Eye (tissue), 1 donor: ENCODE results near the gene CIBAR2.
A peak's percentile ranks its signal among the peaks of the same experiment; 100 is the strongest.

Experiments used
- DNase-seq: peaks from one replicate; pipeline ENCODE4 v3.0.0-alpha.2; 2015

Gene CIBAR2

DNA sequence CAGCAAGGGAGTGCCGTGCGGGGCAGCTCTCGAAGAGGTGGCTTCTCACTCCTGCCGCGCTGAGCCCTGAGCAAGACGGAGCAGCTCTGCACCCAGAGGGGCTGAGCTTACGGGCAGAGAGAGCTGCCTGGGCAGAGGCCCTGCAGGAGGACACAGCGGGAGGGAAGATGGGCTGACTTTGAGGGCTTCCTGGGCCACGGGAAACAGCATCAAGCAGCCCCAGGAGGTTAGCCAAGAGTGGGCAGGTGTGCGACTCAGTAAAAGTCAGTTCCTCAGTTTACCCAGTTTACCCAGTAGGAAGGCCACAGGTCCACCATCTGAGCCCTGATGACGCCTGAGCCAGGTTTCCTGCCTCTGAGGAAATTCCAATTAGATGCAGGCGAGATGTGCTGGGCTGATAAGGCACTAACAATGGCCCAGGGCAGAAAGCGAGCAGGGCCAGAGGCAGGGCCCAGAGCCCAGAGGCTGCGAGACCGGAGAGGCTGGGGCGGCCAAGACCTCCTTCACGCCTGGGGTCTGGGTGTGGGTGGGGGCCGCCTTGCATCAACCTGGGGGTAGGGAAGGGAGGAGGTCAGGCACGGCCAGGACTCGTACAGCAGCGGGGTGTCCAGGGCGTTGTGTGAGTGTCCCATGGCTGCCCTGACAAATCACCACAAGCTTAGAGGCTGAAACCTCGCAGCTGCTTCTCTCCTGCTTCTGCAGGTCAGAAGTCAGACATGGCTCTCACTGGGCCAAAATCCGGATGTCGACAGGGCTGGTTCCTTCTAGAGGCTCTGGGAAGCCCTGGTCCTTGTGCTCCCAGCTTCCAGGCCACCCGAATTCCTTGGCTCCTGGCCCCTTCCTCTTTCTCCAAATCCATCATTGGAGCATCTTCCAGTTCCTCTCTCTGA is 32.0 kb upstream of the CIBAR2 start:
- DNase-seq, result no peak

DNA sequence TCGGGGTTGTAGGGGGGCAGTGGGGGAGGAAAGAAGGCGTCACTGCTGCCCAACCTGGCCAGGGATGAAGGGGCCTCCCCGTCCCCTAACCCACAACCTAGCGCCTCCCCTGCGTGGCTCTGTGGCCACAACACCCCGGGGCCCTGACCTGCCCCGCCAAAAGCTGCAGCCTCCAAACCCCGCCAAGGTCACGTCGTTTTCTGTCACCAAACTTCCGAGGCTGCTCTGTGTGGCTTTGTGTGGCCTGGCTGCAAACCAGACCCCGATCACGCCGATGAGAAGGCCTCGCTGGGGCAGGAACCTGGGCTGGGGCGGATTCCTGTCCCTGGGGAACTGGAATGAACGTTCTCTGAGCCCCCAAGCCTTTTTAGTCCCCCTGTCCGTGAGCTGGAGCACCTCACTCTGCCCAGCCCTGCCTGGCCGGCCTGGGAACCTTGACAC is 30.5 kb upstream of the CIBAR2 start:
- DNase-seq, result no peak

DNA sequence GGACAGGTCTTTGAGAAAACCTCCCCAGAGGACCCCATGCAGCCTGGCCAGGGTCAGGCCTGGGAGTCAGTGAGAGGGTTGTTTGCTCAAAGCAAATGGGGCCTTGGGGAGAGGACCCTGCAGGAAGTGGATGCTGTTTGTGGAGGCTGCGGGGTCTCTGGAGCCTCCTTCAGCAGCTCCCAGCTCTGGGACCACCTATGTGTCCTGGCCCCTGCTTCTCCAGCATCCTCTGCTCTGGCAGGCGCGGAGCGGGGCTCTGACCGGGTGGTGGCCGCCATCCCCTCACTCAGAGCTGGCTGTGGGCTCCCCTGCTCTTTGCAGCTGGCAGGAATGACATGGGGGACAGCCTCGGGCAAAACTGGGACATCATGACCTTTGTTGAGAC is 29.8 kb upstream of the CIBAR2 start:
- no peak for DNase-seq

DNA sequence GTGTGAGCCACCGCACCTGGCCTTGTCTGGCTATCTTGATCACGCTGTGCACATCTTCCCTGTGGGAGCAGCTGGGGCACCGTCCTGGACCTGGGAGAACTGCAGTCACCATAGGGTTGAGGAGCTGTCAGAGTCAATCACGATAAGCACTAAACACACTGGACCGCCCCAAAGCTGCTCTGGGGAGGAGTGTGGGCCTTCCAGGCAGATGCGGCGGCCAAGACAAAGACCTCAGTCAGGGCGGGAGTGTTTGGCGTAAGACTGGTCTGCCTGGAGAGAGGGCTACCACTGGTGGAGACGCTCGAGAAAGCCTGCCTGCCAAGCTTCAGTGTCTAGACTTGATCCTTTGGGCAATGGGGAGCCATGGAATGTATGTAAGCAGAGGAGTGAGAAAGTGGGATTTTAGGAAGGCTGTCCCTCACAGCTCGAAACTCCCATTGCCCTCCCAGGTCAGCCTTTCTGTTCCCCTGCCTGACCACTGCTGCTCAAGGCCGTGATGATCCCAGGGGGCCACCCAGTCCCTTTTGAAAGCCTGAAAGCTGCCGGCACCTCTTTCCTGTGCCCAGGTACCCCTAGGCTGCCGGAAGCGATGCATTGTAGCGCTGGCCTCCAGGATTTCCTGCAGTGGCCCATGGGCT is 29.3 kb upstream of the CIBAR2 start:
- DNase-seq, result peak; percentile 94

DNA sequence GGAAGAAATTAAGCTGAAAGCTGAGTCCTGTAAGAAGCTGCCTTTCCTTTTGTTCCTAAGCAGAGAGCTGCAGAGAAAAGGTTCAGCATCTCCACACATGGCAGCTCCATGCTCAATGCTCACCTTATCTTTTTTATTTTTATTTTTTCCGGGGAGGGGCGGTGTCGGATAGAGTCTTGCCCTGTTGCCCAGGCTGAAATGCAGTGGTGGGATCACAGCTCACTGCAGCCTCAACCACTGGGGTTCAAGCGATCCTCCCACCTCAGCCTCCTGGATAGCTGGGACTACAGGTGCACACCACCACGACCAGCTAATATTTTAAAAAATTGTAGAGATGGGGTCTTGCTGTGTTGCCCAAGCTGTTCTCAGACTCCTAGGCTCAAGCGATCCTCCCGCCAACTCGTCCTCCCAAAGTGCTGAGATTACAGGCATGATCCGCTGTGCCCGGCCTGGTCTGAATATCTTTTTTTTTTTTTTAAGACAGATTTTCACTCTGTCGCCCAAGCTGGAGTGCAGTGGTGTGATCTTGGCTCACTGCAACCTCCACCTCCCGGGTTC is 28.3 kb upstream of the CIBAR2 start:
- no peak for DNase-seq

DNA sequence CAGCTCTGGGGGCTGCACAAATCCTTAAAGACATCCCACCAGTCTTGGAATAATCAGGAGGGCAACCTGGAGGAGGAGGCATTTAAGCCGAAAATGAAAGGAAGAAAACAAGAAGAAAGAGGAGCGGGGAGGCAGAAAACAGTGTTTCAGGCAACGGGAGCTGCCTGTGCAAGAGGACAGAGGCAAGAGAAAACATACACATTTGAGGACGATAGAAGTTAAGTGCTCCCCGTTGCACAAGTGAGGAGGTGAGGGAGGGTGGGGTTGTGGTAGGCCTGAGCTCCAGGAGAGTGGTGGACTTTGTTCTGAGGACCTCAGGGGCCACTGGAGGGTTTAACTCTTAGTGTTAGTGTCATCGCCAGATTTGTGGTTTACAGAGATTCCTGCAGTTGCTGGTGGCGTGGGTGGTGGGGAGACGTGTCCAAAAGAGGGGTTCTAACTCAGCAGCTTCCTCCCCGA is 27.6 kb upstream of the CIBAR2 start:
- DNase-seq, result no peak

DNA sequence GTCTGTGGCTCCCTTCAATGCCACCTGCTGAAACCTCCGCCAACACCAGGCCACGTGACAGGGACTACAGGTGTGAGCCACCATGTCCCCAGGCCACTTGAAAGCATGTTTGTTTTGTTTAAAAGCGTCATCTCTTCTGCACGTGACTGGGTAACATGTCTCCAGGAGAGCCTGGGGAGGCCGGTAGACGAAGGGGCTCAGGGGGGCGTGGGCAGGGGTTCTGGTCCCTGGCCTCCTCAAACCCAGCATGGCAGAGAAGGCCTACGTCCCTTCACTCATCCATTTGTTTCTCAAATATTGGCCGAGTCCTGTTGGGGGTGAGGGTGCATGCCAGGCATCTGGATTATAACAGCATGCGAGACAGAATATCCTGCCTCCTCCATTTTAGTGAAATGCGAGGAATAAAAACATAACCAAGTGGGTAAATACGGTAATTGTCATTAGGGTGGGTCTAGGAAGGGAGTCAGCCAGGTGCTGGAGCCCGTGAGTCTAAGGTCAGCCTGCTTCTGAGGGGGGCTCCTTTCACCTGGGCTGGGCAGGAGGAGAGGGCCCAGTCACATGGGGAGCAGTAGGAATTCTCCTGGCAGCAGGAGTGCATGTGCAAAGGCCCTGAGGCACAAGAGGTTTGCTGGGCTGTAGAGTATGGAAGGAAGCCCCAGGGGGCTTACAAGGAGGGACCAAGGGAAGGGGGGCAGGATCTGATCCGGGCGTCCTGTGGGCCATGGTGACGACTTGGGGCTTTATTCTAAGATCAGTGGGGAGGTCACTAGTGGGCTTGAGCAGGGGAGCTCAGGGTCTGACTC is 26.8 kb upstream of the CIBAR2 start:
- no peak for DNase-seq

DNA sequence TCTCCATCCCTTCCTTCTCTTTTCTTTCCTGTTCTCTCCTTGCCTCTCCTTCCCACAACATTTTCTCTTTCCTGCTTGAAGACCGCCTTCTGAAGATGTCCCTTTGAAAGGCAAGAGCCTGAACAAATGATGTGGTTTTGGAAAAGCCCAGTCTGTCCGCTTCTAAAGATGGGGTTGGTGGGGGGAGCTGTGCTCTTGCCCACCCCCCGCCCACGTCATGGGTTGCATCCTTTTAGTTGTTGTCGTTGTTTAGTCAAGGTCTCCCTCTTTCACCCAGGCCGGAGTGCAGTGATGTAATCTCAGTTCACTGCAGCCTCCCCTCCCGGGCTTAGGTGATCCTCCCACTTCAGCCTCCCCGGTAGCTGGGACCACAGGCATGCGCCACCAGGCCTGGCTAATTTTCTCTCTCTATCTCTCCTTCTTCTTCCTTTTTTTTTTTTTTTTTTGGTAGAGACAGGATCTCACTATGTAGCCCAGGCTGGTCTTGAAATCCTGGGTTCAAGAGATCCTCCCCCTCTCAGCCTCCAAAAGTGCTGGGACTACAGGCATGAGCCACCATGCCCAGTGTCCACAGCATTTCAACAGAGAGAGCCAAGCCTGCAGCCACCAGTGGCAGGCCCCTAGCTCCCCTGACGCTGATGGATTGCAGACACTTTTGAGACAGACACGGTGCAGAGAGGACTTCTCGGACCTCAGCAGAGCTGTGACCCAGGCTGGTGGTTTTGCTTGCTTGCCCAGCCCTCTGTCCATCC is 26.0 kb upstream of the CIBAR2 start:
- no peak for DNase-seq

DNA sequence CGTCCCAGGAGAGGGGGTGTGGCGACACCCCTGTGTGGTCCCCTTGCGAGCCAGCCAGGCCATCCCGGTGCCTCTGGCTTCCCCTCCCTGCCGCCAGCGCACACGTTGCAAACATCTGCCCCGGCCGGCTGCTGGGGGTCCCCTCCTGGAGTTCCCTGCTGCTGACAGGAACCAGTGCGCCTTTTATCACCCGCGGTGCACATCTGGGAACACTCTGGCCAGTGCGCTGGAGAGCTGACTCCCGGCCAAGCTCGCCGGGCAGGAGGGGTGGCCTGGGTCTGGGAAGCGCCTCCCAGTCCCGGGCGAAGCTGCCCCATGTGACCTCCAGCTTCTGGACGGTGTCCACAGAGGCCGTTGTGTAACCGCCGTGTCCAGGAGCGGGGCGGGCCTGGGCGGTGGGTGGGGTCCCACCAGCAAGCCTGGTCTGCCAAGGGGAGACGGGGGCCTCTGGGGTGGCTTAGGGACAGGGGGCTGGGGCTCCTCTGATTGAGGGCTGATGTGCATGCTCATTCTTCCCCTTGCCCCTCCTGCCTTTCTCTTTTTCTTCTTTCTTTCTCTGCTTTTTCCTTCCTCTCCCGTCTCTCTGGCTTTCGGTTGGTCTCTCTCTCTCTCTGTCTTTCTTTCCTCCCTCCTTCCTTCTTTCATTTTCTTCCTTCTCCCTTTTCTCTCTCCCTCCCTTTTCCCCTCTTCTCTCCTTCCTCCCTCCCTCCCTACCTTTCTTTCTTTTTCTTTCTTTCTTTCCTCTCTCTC is 25.2 kb upstream of the CIBAR2 start:
- DNase-seq, result peak; percentile 82

DNA sequence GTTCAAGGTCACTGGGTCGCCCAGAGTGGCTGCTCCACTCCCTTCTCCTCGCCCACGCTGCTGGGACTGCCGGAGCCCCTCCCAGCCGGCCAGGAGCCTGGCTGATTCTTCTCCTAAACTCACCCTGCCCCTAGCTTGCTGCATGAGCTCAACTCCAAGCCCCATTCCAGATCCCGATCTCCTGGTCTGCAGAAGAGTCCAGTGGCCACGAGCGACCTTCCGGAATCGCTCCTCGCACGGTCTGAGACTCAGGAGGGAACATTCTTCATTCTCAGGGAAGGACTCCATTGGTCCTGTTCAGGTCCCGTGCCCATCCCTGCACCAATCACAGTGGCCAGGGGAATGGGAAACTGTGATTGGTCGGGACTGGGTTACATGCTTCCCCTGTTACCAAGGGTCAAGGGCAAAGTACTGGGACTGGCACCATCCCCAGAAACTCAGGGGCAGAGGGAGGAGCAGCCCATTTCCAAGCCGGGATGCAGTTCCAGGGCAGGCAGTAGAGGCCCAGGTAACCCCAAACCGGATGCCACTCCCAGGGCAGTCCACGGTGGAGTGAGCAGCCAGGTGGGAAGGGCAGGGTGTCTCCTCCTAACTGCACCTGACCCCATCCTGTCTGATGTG is 24.5 kb upstream of the CIBAR2 start:
- peak; percentile 62 for DNase-seq

DNA sequence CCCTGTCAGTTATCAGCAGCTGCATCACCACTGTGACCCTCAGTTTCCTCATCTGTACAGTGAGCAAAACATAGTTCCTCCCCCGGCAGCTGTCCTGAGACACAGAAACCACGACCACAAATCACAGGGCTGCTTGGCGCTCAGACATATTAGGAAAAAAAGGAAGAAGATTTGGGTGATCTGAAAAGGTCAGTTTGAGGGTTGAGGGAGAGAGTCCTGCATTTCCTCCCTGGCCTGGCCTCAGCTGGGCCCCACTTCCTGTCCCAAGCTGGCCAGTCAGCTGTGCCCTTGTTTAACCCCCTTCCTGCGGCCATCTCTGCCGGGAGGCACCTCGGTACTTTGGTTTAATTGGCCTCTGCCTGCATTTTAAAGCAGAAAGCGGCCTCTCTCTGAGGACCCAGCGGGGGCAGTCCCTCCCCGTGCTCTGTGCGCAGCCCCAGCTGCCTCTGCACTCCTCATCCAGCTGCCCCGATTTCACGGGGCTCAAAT is 24.0 kb upstream of the CIBAR2 start:
- no peak for DNase-seq

DNA sequence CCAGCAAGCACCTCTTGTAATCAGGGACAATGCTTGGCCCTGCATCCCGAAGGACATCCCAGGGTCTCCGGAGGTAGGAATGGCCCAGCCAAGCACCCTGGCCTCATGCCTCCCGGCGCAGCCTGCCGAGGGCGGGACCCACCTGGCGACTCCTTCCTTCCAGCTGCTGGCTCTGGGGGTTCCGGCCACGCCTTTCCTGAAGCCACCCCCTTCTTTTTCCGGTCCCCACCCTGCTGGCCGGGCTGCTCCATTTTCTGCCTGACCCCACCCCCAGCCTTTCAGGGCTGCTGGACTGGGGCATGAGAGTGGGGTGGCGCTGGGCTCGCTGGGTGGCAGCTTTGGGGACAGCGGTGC is 22.5 kb upstream of the CIBAR2 start:
- no peak for DNase-seq

DNA sequence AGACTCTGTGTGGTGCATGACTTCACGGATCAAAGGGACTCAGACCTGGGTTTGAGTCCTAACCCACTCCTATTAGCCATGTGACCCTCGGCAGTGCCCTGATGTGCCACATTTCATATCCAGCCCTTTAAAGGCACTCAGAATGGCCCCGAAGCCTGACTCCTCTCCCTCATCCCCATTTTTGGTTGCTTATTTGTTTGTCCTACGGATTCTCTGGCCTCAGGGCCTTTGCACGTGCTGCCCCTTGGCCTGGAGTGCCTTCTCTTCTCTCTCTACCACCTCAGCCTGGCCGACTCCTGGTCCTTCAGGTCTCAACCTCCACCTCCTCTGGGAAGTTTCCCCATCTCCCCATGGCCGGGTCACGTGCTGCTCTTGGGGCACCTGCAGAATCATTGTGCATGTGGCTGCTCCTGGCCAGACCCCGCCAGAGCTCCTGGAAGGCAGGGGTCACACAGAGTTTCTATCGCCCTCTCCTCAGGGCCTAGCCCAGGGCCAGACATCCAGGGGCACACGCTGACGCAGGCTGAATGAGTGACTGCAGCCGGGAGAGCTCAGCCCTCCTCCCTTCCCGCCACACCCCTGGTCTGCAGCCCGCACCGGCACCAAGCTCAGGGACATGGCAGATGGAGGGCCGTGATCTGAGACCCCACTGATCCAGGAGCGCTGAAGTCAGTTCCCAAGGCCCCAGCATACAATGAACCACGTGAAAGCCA is 22.0 kb upstream of the CIBAR2 start:
- no peak for DNase-seq

DNA sequence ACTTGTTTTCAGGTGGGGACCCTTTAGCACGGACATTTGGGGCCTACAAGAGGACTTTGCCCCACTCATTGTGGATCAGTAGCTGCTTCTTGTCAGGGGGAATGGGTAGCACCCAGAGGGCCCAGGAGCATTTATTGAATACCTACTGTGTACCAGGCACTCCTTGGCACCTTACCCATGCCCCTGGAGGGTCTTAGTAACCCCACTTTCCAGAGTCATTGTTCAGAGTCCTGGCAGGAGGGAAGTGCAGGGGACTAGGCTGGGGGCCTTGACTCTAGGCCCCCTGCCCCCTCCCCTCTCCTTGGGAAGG is 21.0 kb upstream of the CIBAR2 start:
- DNase-seq, result no peak

DNA sequence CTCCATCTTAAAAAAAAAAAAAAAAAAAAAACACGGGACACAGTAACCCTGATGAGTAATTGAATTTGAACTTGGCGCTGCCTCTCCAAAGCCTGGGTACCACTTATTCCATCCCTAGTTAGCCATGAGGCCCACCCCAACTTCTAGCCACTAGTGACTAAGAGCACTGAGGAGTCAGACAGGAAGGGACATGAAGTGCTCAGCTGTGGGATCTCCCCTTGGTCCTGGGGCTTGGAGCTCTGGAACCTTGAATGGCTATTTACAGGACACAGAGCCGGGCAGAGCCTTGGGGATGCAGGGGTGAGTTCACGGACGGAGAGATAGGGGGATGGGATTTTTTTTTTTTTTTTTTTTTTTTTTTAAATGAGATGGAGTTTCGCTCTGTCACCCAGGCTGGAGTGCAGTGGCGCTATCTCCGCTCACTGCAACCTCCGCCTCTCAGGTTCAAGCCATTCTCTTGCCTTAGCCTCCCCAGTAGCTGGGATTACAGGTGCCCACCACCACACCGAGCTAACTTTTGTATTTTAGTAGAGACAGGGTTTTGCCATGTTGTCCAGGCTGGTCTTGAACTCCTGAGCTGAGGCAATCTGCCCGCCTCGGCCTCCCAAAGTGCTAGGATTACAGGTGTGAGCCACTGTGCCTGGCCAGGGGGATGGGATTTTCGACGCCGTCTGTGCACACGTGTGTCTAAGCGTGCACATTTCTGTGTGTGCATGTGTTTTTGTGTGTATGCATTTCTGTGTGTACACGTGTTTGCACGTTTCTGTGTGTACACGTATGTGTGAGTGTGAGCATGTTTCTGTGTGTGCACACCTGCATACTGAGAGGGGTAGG is 20.4 kb upstream of the CIBAR2 start:
- DNase-seq, result no peak

DNA sequence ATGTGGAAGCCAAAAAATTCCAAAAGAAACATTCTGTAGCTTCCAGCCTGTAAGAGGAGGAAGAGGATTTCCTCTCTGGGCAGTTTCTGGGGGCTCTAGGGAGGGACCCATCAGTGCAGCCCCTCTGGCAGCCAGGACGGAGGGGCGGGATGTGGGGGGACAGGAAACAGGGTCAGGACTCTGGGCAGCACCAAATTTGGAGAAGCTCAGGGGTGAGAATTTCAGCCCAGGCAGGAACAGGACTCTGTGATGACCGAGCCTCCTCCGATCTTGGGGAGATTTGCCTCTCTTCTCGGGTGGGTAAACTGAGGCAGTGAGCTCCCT is 18.4 kb upstream of the CIBAR2 start:
- DNase-seq, result no peak

DNA sequence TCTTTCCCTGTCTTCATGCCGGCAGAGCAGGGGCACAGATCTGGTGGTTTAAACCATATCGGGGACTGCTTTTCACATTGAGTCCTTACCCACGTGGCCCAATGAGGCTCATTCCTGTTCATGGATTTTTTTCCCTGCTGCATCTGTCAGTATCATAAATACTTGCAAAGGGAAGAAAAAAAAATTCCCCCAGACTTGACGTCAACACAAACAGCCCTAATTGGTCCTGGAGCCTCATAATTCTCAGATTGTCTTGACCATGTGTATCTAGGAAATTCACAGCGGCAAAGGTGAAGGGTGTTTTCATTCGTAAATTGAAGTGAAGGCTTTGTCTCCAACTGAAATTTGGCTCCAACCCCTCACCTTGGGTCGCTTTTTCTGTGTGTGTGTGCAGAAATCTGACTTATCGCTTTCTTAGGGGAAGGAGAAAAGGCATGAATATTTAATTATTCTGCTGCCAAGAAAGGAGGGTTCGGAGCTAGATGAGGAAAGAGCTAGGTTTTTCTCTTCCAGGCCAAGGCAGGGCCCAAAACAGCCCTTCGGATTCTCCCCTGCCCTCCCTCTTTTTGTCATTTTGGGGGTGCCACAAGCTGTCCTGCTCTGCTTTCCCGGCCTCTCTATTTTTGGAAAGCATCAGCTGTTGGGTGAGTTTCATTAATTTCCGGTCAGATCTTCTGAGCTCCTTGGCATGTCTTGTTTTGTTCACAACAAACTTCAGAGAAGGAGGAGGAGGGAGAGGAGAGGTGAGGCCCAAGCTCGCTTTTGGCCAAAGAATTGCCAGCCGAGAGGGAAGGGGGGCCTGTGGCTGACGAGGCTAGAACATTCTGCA is 17.8 kb upstream of the CIBAR2 start:
- peak; percentile 50 for DNase-seq

DNA sequence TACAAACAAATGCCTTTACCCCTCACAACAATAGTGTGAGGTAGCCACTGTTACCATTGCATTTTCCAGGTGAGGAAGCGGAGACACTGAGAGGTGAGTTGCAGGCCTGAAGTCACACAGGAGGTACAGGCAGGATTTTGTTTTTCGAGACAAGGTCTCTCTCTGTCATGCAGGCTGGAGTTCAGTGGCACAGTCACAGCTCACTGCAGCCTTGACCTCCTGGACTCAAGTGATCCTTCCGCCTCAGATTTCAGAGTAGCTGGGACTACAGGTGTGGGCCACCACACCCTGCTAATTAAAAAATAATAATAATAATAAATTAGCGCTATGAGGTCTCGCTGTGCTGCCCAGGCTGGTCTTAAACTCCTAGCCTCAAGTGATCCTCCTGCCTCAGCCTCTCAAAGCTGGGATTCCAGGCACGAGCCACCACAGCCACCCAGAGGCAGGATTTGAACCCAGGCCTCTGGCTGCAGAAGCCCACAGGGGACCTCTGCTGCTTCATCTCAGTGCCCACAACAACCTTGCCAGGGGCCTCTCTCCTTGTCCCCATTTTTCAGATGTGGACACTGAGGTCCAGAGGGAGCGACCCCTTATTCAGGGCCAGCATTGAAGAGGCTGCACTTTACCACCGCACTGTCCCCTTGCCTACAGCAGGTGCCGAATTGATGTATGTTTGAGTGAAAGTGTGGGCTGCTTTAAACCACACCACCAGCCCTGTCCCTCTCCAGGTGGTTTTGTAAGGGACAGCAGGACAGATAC is 16.0 kb upstream of the CIBAR2 start:
- DNase-seq, result no peak
